ENCODE results near the gene FAM171A1.

The FAM171A1 gene

DNA sequence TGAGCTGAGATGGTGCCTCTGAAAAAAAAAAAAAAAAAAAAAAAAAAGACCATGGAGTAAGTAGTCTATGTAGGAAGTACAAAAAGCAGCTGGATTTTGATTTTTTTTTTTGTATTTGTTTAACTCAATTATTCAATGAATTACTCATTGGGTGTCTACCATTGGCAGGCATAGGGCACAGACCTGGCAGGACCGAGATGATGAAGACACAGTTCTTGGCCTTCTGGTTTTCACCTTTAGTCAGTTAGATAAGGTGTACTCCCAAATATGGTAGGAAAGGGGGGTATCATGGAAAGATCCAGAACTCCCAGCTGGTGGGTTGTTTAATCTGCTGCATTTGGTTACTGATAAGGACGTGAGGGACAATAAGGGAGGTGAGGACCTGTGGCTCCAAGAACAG lies 105.5 kb downstream of the FAM171A1 start:
- TF ChIP-seq GATA2 (IDR thresholded peaks at IDR 0.05; ENCODE audit: low read depth, low read length) (no peak), GATA3 (IDR thresholded peaks at IDR 0.05; ENCODE audit: low read depth, low read length) (no peak)

DNA sequence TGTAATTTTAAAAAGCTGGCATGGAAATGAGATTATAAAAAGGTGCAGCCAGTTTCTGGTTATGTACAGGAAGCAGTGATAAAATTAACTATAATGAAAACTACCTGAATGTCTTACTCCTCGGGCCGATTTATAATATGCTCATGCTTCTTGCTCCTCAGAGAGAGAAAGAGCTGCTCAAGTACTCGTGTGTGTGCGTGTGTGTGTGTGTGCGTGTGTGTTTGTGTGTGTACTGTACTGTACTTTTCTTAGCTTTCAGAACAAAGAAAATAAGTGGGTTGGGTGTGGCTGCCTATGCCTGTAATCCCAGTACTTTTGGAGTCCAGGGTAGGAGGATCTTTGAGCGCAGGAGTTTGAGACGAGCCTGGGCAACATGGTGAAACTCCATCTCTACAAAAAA lies 106.0 kb downstream of the FAM171A1 start:
- TF ChIP-seq GATA3 (IDR thresholded peaks at IDR 0.05; ENCODE audit: low read depth, low read length) (no peak), GATA2 (IDR thresholded peaks at IDR 0.05; ENCODE audit: low read depth, low read length) (no peak)

DNA sequence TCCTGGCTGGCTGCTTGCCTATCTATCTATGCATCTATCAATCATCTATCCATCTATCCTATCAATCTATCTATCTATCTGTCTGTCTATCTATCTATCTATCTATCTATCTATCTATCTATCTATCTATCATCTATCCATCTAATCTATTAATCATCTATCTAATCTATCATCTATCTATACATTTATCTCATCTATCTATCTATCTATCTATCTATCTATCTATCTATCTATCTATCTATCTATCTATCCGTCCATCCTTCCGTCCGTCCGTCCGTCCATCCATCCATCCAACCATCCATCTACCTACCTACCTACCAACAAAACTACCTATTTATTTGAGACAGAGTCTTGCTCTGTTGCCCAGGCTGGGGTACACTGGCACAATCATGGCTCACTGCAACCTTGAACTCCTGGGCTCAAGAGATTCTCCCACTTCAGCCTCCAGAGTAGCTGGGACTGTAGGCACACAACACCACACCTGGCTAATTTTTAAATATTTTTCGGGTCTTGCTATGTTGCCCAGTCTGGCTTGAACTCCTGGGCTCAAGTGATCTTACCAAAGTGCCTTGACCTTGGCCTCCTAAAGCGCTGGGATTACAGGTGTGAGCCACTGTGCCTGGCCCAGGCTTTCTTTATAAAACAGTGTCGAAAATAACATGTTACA lies 107.3 kb downstream of the FAM171A1 start:
- no peak for TF ChIP-seq GATA3 (IDR thresholded peaks at IDR 0.05; ENCODE audit: low read depth, low read length)

DNA sequence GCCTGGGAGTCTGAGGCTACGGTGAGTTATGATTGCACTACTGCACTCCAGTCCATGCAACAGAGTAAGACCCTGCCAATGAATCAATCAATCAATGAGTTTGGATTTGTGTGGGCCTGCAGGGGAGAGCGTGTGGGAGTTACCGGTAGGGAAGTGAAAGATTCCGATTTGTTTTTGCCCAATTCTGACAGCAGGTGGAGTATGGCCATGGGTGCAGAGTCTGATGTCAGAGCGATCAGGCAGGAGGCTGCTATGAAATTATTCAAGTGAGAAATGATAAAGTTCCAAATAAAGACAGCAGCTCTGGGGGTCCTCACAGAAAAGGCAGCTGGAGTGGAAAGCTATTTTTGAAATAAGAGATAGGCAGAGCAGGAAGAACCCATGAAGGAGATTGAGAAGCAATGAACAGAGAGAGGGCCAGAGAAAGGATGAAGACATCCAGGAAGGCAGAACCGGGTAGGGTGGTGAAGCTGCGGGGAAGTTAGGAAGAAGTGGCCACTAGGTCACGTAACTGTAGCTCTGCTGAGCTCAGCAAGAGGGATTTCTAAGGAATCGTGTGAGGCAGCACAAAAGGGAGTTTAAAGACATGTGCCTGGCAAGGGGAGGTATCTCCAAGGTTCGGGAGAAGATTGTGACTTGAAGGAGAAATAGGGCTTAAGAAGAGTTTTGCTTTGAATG lies 108.9 kb downstream of the FAM171A1 start:
- TF ChIP-seq GATA3 (IDR thresholded peaks at IDR 0.05; ENCODE audit: low read depth, low read length): no peak
- TF ChIP-seq GATA2 (IDR thresholded peaks at IDR 0.05; ENCODE audit: low read depth, low read length): no peak

DNA sequence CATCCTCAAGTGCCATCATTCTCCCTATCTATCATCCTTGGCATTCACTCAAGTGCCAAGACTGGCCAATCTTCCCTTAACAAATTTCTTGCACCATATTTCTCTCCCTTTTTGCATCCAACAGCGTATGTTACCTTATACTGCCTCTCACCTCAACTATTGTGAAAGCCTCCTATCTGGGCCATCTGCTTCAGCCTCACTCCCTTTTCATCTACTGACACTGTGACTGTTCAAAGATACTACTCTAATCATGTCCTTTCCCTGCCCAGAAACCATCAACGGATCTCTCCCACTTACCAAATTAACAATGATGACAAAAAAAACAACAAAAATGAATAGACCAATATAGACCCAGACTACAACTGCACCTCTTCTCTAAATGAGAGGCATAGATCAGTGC lies 112.0 kb downstream of the FAM171A1 start:
- no peak for TF ChIP-seq GATA3 (IDR thresholded peaks at IDR 0.05; ENCODE audit: low read depth, low read length)
- no peak for TF ChIP-seq GATA2 (IDR thresholded peaks at IDR 0.05; ENCODE audit: low read depth, low read length)

DNA sequence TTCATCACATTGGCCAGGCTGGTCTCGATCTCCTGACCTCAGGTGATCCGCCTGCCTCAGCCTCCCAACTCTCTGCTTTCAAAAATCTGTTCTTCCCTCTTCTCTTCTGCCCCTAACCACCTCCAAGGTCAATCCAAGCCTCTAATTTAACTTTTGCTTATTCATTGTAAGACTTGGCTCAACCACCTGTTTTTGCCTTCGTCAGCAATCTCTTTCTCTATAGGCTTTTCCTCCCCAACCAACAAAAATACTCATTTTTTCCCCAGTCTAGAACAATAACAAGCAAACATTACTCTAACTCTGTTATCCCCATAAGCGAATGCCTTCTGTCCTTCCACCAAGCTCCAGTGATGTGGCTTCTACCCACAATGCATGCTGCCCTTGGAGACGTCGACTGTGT lies 112.8 kb downstream of the FAM171A1 start:
- TF ChIP-seq GATA3 (IDR thresholded peaks at IDR 0.05; ENCODE audit: low read depth, low read length) (no peak), GATA2 (IDR thresholded peaks at IDR 0.05; ENCODE audit: low read depth, low read length) (no peak)

DNA sequence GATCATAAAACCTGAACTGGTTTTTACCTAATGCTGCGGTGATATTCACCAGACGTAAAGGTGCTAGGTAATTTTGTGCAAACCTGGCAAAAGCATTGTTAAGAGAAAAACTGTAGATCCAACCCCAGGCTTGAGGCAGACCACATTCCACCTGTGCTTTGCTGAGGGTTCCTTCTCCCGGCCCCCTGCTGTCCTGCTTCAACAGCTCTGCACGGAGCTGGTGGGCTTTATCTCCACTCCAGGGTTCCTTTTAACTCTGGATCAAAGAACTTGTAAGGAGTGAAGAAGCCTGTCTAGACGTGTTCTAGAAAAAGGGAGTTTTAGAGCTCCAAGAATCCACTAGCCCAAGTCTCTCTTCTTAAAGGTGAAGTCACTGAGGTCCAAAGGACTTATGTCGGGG lies 115.1 kb downstream of the FAM171A1 start:
- no peak for TF ChIP-seq GATA3 (IDR thresholded peaks at IDR 0.05; ENCODE audit: low read depth, low read length)
- TF ChIP-seq GATA2 (IDR thresholded peaks at IDR 0.05; ENCODE audit: low read depth, low read length): no peak

DNA sequence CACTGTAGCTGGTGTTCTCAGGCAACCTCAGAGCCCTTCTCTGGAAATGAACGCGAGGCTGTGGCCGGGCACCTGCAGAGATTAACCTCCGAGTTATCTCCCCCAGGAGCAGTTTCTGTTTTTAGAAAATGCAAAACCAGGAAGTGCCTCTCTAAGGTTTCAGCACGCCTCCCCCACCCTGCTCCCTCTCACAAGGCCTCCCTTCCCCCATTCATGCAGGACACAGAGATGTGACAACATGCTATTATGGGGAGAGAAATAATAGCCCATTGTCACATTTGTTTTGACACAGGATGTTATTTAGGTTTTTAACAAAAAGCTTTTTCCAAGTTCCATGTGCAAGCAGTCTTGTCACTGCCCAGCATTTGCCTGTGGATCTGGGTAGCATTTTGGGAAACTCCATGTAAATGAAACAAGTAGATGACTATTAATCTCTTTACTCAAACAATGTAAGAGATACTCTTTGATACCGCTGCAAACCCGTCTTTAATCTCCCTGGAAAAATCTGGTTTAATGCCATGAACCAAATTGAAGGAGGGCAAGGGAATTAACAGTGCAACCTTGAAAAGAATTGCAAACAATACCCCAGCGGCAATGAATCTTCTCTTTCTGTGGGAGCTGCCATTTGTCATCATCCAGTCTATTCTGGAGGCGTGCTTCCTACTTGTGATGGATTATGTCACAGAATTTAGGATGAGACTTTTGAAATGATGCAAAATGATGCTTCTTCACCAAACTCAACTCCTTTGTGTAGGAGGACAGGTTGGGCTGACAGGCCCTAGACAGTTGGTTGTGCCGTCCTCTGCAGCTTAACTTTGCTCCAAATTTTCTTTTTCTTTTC lies 116.1 kb downstream of the FAM171A1 start:
- TF ChIP-seq GATA2 (IDR thresholded peaks at IDR 0.05; ENCODE audit: low read depth, low read length): no peak
- TF ChIP-seq GATA3 (IDR thresholded peaks at IDR 0.05; ENCODE audit: low read depth, low read length): no peak

DNA sequence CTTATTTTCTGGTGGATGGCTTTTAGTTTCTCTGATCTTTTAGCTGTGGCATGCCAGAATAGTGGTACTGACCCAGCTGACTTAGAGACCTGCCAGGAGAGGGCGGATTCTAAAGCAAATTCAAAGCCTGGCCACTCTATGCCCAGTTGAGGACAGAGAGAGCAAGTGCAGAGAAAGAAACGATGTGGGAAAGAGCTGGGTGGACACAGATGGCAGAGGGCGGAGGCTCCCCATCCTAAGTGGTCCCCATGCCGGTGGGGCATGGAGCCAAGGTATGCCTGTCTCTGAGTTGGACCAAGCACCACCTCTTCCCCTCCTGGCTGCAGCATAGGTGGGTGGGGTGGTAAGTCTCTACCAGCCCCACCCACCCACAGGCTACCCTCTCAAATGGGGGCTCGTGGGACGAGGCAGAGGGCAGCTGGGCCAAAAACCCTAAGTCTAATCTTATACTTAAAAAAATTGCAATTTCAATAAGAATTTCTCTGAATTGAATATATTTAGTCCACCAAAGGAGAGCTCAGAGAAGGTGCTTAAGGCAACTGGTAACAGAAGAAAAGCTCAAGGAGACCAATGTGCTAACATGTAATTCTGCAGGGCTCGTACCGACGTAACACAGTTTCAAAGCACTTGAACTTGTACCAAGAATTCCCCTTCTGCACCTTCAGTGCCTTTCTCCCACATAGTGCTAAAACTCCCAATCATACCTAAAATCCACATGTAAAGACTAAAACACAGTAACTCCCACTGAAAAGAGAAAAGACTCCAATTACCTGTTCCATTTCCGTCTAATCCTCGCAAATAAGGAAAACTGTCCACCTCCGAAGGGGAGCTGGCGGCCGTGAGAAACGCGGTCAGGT lies 116.9 kb downstream of the FAM171A1 start:
- TF ChIP-seq GATA3 (IDR thresholded peaks at IDR 0.05; ENCODE audit: low read depth, low read length): no peak
- TF ChIP-seq GATA2 (IDR thresholded peaks at IDR 0.05; ENCODE audit: low read depth, low read length): no peak

DNA sequence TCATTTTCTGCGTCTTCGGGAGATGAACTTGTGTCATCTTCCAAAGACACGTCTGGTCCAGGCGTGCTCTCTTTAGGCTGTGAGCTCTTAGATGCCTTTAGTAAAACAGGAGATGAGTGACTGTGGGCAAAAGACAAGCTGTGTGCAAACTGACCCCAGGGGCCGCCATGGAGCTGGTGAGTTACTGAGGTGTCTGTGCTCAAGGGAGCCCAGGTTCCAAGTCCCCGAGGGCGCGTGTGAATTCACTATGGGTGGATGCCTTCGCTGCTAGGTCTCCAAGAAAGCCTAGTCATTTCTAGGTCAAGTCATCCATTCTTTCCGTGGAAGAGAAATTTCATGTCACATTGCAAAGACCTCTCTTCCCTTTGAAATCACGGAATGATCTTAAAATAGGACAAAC lies 118.7 kb downstream of the FAM171A1 start:
- TF ChIP-seq GATA2 (IDR thresholded peaks at IDR 0.05; ENCODE audit: low read depth, low read length): no peak
- TF ChIP-seq GATA3 (IDR thresholded peaks at IDR 0.05; ENCODE audit: low read depth, low read length): no peak

DNA sequence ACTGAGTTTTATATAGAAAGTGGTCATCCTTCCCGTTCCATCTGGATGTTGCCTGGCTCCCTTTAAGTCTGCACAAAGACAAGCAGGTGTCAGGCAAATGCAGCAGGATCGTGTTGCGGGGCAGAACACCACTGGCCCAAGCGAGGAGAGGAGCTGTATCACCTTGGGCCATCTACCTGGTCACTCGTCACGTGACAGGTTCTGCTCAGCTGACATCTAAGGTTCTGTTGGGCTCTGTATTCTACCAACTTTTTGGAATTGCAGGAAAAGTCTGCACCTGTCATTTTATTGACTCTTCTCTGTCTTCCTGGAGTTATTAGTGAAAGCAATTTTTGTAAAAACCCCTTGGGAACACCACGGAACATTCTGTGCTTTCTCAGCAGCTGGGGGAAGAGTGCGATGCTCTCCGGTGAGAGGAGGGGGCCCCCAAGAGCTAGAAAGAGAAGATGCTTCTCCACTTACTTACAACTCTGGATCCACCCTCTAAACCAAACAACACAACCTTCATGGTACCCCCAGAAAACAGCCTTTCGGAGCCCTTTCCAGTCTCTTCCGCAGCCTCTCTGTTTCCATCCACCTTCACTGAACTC lies 119.2 kb downstream of the FAM171A1 start:
- no peak for TF ChIP-seq GATA3 (IDR thresholded peaks at IDR 0.05; ENCODE audit: low read depth, low read length)
- TF ChIP-seq GATA2 (IDR thresholded peaks at IDR 0.05; ENCODE audit: low read depth, low read length): no peak

DNA sequence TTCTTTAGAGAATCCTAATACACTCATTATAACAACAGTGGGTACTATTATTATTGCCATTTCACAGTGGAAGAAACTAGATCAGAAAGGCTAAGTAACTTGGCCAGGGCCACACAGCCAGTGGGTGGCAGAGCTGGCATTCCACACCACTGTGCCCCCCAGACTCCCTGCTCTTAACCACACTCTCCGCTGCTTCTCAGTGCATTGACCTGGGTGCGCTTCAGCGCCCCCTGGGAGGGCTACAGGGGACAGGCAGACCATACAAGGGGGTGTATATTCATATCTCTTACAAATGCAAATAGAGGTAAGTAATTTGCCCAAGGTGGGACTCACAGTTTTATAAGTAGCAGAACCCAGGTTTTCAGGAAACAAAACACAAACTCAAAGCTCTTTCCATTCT lies 125.6 kb downstream of the FAM171A1 start:
- no peak for TF ChIP-seq GATA3 (IDR thresholded peaks at IDR 0.05; ENCODE audit: low read depth, low read length)
- TF ChIP-seq GATA2 (IDR thresholded peaks at IDR 0.05; ENCODE audit: low read depth, low read length): no peak

DNA sequence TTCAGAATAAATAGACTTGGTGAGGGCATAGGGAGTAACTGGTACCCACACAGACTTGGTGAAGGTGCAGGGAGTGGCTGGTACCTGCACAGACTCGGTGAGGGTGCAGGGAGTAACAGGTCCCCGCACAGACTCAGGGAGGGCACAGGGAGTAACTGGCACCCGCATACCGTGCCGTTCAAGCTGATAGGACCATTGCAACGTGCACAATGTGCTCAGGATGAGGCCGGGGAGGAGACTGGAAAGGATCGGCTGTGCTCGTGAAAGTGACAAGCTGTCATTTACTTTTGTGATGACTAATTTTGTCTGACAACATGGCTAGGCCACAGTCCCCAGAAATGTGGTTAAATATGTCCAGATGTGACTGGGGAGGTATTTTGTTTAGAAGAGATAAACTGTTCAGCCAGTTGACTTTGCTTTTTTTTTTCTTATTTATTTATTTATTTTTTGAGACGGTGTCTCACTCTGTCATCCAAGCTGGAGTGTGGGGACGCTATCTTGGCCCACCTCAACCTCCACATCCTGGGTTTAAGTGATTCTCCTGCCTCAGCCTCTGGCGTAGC lies 126.4 kb downstream of the FAM171A1 start:
- no peak for TF ChIP-seq GATA2 (IDR thresholded peaks at IDR 0.05; ENCODE audit: low read depth, low read length)
- TF ChIP-seq GATA3 (IDR thresholded peaks at IDR 0.05; ENCODE audit: low read depth, low read length): no peak
